ENCODE results near the gene RGPD4. TPM values are rescaled to one million over a fixed set of nuclear protein-coding genes. Genes with fewer than 3 reads are reported as not detected.

RGPD4 gene
- total RNA-seq, 1 donor, result under 0.01 TPM

DNA sequence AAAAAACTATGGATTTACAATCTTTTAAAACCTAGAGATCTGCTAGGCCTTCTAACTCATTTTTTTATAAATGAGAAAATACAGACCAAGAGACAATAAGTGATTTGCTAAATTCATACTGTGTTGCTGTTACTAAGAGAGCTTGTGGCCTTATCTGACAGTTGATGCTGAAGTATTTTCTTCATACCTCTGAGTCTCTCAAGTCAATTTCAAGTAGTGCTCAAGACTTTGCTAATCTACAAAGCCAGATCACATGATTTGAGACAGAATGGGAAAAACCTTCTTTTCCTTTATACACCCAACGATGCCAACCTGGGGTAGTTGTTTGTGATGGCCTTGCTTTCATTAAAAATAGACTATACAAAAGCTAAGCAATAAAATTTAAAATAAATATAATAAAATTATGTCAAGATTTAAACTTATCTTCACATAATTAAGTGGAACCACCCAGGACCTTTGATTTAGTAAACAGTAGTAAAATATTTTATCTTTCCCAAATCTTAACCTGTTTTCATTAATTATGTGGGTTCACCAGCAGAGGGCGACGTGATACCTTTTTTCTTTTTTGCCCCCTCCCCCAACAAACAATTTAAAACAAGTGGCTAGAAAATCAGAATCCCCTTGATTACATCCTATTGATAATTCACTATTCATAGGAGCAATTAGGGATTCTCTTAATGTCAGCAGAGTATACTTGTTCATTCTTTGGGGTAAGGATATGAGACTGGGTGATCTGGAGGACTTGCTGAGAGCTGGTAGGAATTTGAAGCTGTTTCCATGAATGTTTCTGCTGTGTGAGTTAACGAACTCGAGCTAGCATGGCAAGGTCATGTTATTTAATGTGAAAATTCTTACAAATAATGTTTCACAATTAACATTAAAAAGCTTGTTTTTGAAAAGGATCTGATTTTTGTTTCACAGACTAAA is 110.0 kb downstream of the RGPD4 start:
- no peaks in the 10 kb centered on the region for H3K4me1 ChIP-seq (ENCODE audit: insufficient read depth, low read length)
- H3K27ac ChIP-seq (ENCODE audit: low read depth, low read length), result no peak overlapping the region
- no peaks in the 10 kb centered on the region for H3K36me3 ChIP-seq (ENCODE audit: insufficient read depth, low read length)
- no peak overlapping the region for H2AFZ ChIP-seq (ENCODE audit: low read length)
- no peak overlapping the region for H3K4me3 ChIP-seq (ENCODE audit: insufficient read depth, low read length)
- H3K9me3 ChIP-seq (ENCODE audit: low read depth, low read length), result no peaks in the 10 kb centered on the region
- TF ChIP-seq, protein P1, sequence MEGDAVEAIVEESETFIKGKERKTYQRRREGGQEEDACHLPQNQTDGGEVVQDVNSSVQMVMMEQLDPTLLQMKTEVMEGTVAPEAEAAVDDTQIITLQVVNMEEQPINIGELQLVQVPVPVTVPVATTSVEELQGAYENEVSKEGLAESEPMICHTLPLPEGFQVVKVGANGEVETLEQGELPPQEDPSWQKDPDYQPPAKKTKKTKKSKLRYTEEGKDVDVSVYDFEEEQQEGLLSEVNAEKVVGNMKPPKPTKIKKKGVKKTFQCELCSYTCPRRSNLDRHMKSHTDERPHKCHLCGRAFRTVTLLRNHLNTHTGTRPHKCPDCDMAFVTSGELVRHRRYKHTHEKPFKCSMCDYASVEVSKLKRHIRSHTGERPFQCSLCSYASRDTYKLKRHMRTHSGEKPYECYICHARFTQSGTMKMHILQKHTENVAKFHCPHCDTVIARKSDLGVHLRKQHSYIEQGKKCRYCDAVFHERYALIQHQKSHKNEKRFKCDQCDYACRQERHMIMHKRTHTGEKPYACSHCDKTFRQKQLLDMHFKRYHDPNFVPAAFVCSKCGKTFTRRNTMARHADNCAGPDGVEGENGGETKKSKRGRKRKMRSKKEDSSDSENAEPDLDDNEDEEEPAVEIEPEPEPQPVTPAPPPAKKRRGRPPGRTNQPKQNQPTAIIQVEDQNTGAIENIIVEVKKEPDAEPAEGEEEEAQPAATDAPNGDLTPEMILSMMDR (IDR thresholded peaks at IDR 0.05; ENCODE audit: extremely low read depth, low read depth, low read length), result peak; percentile 55
- H3K79me2 ChIP-seq (ENCODE audit: insufficient read depth, low read length), result no peaks in the 10 kb centered on the region
- H3K27me3 ChIP-seq (ENCODE audit: insufficient read depth, low read length), result no peaks in the 10 kb centered on the region
- DNase-seq (ENCODE audit: insufficient read length, low spot score, missing footprints), result peak; percentile 48
- no peak overlapping the region for H3K4me2 ChIP-seq (ENCODE audit: insufficient read depth, low read length)
- no peaks in the 10 kb centered on the region for H4K20me1 ChIP-seq (ENCODE audit: insufficient read depth, low read length)

Small RNA genes within 50 kb of the gene (small RNA-seq; reads per million reads assigned to genes)
- not detected for gene AC009963.1
- gene AC009963.2, result not detected

Other genes with a start within 250 kb of the RGPD4 start
- not detected in 2 replicates for gene SLC5A7, start 159.6 kb downstream of the RGPD4 start, total RNA-seq